Thoracic aorta endothelial cell (primary cell): ENCODE results near the gene OR7A5. TPM values are rescaled to one million over a fixed set of nuclear protein-coding genes. Genes with fewer than 3 reads are reported as not detected.

ENCODE experiments used
- small RNA-seq: library from RNA; depleted of rRNA; stranded (forward); fragments of <200 nt; gene quantifications from one replicate; pipeline ENCODE3, GENCODE V24; 2012
- total RNA-seq: library from RNA; depleted of rRNA; stranded (reverse); fragments of >200 nt; gene quantifications from 2 replicates; pipeline ENCODE4 v1.2.3, GENCODE V29; 2012

OR7A5 gene
- total RNA-seq = not detected in 2 replicates

DNA sequence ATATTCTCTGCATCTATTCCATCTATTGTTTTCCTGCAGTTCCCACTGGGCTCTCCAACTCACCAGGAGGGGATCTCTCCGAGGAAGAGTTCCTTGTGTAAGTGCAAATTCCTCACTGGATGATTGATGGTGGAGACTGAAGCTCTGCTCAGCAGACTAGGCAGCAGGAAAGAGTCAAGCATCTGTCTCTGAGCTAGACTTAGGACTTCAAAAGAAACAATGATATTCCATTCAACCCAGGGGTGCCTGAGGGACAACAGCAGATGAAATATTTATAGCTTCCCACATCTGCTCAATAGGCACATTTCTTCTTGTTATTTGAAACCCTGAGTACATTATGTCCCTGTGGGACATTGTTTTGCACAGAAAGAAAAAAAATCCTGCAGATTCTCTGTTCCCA, at the start of gene OR7A5, which contains the start of gene OR7C1:
Gene OR7A5, minus strand, starts transcription at position 175 of the 400 bp plus-strand sequence. CDS start 6,944 bp downstream, outside the sequence.
Gene OR7C1, minus strand, starts transcription at position 175 of the 400 bp plus-strand sequence. CDS start 35,049 bp downstream, outside the sequence.

GRCh38 chr19:14848822-14849221, 13.8 kb upstream of the OR7A5 start, which contains the start of gene OR7A10:
Gene OR7A10, minus strand, starts transcription at chr19:14848922. Its CDS starts 7,045 bp downstream, at chr19:14841877.

GRCh38 chr19:14778110-14778845, 56.7 kb downstream of the OR7A5 start, which contains the start of gene ADGRE2:
Gene ADGRE2, minus strand, starts transcription at chr19:14778560. Its CDS starts 1,804 bp downstream, at chr19:14776756.

Small RNA genes within 50 kb of the gene (small RNA-seq; reads per million reads assigned to genes)
- gene AC005255.1 = not detected

Other genes with a start within 250 kb of the OR7A5 start
- not detected in 2 replicates for gene ADGRE3, start 160.3 kb downstream of the OR7A5 start, total RNA-seq
- gene ZNF333, start 145.1 kb downstream of the OR7A5 start, total RNA-seq = 13.4 and 14.8 TPM in 2 replicates
- not detected in 2 replicates for gene ADGRE2, start 56.6 kb downstream of the OR7A5 start, total RNA-seq
- not detected in 2 replicates for gene OR7C1, start within 50 bp of the OR7A5 start, total RNA-seq
- gene OR7A10, start 13.7 kb upstream of the OR7A5 start, total RNA-seq = not detected in 2 replicates
- not detected in 2 replicates for gene OR7A17, start 50.9 kb upstream of the OR7A5 start, total RNA-seq
- not detected in 2 replicates for gene OR7C2, start 106.3 kb upstream of the OR7A5 start, total RNA-seq
- gene SLC1A6, start 144.7 kb upstream of the OR7A5 start, total RNA-seq = not detected in 2 replicates
- gene CASP14, start 214.3 kb upstream of the OR7A5 start, total RNA-seq = not detected in 2 replicates
- not detected in 2 replicates for gene OR1I1, start 247.0 kb upstream of the OR7A5 start, total RNA-seq